Measurements from ENCODE around the gene CEMP1.
A peak's percentile ranks its signal among the peaks of the same experiment; 100 is the strongest.

Gene CEMP1

GRCh38 chr16:2483939-2484897 is 47.0 kb downstream of the CEMP1 start:
- no peak for DNase-seq

- DNase-seq, result peak; percentile 58
Measured at GRCh38 chr16:2482708-2483534, 48.3 kb downstream of the CEMP1 start.

GRCh38 chr16:2482249-2482648 is 49.0 kb downstream of the CEMP1 start:
- no peak for DNase-seq

- no peak for DNase-seq
Measured at GRCh38 chr16:2481676-2482075, 49.5 kb downstream of the CEMP1 start.

- no peak for DNase-seq
Measured at GRCh38 chr16:2480948-2481347, 50.3 kb downstream of the CEMP1 start.

All from NCI-H2029 treated with DMSO at 0.1 percent for 48 hours (cell line).